GM21576 (cell line): ENCODE measurements around the gene YIPF5.

Source experiments
- ATAC-seq: cut with Tn5 transposase; IDR thresholded peaks from one replicate; pipeline ENCODE4 v1.9.1; 2021; ENCODE audit warnings: mild to moderate bottlenecking, moderate library complexity; ENCODE audit not compliant: unreplicated experiment

YIPF5 gene

GRCh38 chr5:144183254-144183889, 12.9 kb upstream of the YIPF5 start:
- no peak for ATAC-seq

- no peak for ATAC-seq
These were observed 8.8 kb upstream of the YIPF5 start for GRCh38 chr5:144179226-144179625.

GRCh38 chr5:144177548-144177947, 7.1 kb upstream of the YIPF5 start:
- no peak for ATAC-seq

GRCh38 chr5:144173766-144174165, 3.3 kb upstream of the YIPF5 start:
- no peak for ATAC-seq

- no peak for ATAC-seq
These were observed 569 bp downstream of the YIPF5 start for GRCh38 chr5:144169904-144170275.

GRCh38 chr5:144167998-144168397, 2.5 kb downstream of the YIPF5 start:
- no peak for ATAC-seq

GRCh38 chr5:144166696-144167095, 3.8 kb downstream of the YIPF5 start:
- ATAC-seq, result no peak

- ATAC-seq, result no peak
These were observed 7.8 kb downstream of the YIPF5 start for GRCh38 chr5:144162686-144163085.

- ATAC-seq, result no peak
These were observed 13.7 kb downstream of the YIPF5 start for GRCh38 chr5:144156767-144157171.

- ATAC-seq, result no peak
These were observed 19.4 kb downstream of the YIPF5 start for GRCh38 chr5:144151026-144151425.

GRCh38 chr5:144144956-144145751, 25.3 kb downstream of the YIPF5 start:
- ATAC-seq, result no peak

GRCh38 chr5:144143625-144144024, 26.8 kb downstream of the YIPF5 start:
- ATAC-seq, result no peak

- no peak for ATAC-seq
These were observed 27.7 kb downstream of the YIPF5 start for GRCh38 chr5:144142824-144143162.

- peak; percentile 98 for ATAC-seq
These were observed 28.2 kb downstream of the YIPF5 start for GRCh38 chr5:144142139-144142823.

GRCh38 chr5:144141585-144141984, 28.9 kb downstream of the YIPF5 start:
- ATAC-seq, result no peak

- no peak for ATAC-seq
These were observed 30.9 kb downstream of the YIPF5 start for GRCh38 chr5:144139586-144139985.

GRCh38 chr5:144135113-144135762, 35.2 kb downstream of the YIPF5 start:
- no peak for ATAC-seq

GRCh38 chr5:144134194-144134826, 36.1 kb downstream of the YIPF5 start:
- ATAC-seq, result no peak

GRCh38 chr5:144133050-144133633, 37.3 kb downstream of the YIPF5 start:
- no peak for ATAC-seq

- no peak for ATAC-seq
These were observed 39.2 kb downstream of the YIPF5 start for GRCh38 chr5:144131261-144131660.

- ATAC-seq, result no peak
These were observed 40.2 kb downstream of the YIPF5 start for GRCh38 chr5:144130306-144130705.
